PC-3 (cell line): Measurements from ENCODE around the gene DAB1.

ENCODE experiments used
- CTCF ChIP-seq: fragments of 300-600 bp; sonication (generic); conservative IDR thresholded peaks from 2 replicates; pipeline ENCODE4 v1.5.1; 2017; ENCODE audit warnings: antibody characterized with exemption, low read depth, mild to moderate bottlenecking, low read length
- EZH2phosphoT487 ChIP-seq: fragments of 300-600 bp; sonication (generic); IDR thresholded peaks from 2 replicates; pipeline ENCODE4 v1.6.1; 2018; ENCODE audit warnings: mild to moderate bottlenecking, antibody characterized with exemption, low read length, borderline replicate concordance

DNA sequence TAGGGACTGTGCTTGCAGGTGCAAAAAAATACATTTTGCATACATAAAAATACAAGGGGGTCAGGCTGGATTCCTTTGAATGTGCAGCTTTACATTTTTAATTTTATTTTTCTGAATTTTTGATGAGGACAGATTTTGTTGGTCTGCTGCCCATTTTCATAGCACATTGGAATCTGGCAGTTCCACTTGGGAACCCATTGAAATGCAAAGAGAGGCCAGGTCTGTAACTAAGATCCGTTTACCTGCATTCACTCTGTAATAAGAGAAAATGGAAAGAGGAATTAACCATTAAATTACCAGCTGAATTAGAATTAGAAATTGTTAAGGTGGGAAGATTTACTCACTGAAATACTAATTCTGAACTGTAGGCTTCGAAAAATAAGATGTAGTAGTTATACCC is 221.6 kb downstream of the DAB1 start:
- TF ChIP-seq CTCF = no peak
- no peak for TF ChIP-seq EZH2phosphoT487
